PFSK-1 (cell line): ENCODE data around the gene SYMPK.

ENCODE experiments used
- POLR2AphosphoS5 ChIP-seq: IDR thresholded peaks from 2 replicates; pipeline ENCODE4 v1.6.1; 2012; ENCODE audit warnings: low read depth, mild to moderate bottlenecking, control low read depth, low read length, moderate library complexity
- REST ChIP-seq, 2 experiments: IDR thresholded peaks; 2 replicates each; pipeline versions ENCODE4 v1.6.1 to v1.8.0; 2011 to 2012; ENCODE audit warnings: low read depth in 2 of 2, low read length in 2 of 2, control low read depth in 1 of 2, inconsistent platforms in 1 of 2, mild to moderate bottlenecking in 1 of 2, moderate library complexity in 1 of 2; ENCODE audit not compliant: insufficient read depth in 1 of 2
- TAF1 ChIP-seq: IDR thresholded peaks from 2 replicates; pipeline ENCODE4 v1.6.1; 2012; ENCODE audit warnings: low read length, control low read depth, borderline replicate concordance; ENCODE audit not compliant: insufficient read depth

- TF ChIP-seq TAF1 (no peak), REST (IDR thresholded peaks at IDR 0.05; ENCODE audit: insufficient read depth in 1 of 2, low read depth in 2 of 2, low read length in 2 of 2) (no peak), POLR2AphosphoS5 (no peak)
These were observed 440 bp upstream of the SYMPK start for GRCh38 chr19:45863335-45863839.
